Activated CD8-positive, alpha-beta memory T cell treated with anti-CD3 and anti-CD28 coated beads for 1 hour (primary cell): ENCODE data around the gene PIP4K2C.
"Not testable (repeated sequence)": the region's sequence is repeated elsewhere in the genome, so short reads cannot be mapped to it uniquely, and the experiment has no call there.

Source experiments
- DNase-seq, 2 donors: peaks; one replicate each; pipeline ENCODE4 v3.0.0-alpha.2; 2020; ENCODE audit warnings: low read depth in 1 of 2; ENCODE audit errors: extremely low read depth in 1 of 2

PIP4K2C gene

GRCh38 chr12:57584050-57584449 is 6.9 kb upstream of the PIP4K2C start:
- DNase-seq, result no peak

GRCh38 chr12:57584690-57585089 is 6.3 kb upstream of the PIP4K2C start:
- no peak for DNase-seq

GRCh38 chr12:57585156-57585555 is 5.8 kb upstream of the PIP4K2C start:
- no peak for DNase-seq

- DNase-seq, result no peak
These were observed 4.9 kb upstream of the PIP4K2C start for GRCh38 chr12:57586128-57586527.

- no peak for DNase-seq
These were observed 4.1 kb upstream of the PIP4K2C start for GRCh38 chr12:57586832-57587429.

GRCh38 chr12:57588951-57589610 is 1.9 kb upstream of the PIP4K2C start:
- DNase-seq, result not testable (repeated sequence)

GRCh38 chr12:57590479-57590863 is 521 bp upstream of the PIP4K2C start:
- no peak for DNase-seq

GRCh38 chr12:57591782-57592325 is 862 bp downstream of the PIP4K2C start:
- DNase-seq, result no peak

GRCh38 chr12:57592551-57593165 is 1.7 kb downstream of the PIP4K2C start:
- DNase-seq, result no peak

GRCh38 chr12:57593187-57593586 is 2.2 kb downstream of the PIP4K2C start:
- DNase-seq, result no peak

- no peak for DNase-seq
These were observed 9.4 kb downstream of the PIP4K2C start for GRCh38 chr12:57600395-57600794.

GRCh38 chr12:57602544-57602943 is 11.6 kb downstream of the PIP4K2C start:
- no peak for DNase-seq

- DNase-seq, result no peak
These were observed 12.3 kb downstream of the PIP4K2C start for GRCh38 chr12:57603324-57603723.

- no peak for DNase-seq
These were observed 12.9 kb downstream of the PIP4K2C start for GRCh38 chr12:57603815-57604453.

- no peak for DNase-seq
These were observed 13.5 kb downstream of the PIP4K2C start, which contains the start of gene DTX3 for GRCh38 chr12:57604454-57604991. TSS of gene DTX3 (plus strand) at chr12:57604824. CDS start at chr12:57606518, 1,694 bp downstream.

GRCh38 chr12:57604992-57605810 is 14.2 kb downstream of the PIP4K2C start:
- DNase-seq, result no peak

GRCh38 chr12:57605811-57606311 is 14.9 kb downstream of the PIP4K2C start:
- no peak for DNase-seq

- DNase-seq, result no peak
These were observed 15.4 kb downstream of the PIP4K2C start for GRCh38 chr12:57606399-57606798.

- no peak for DNase-seq
These were observed 15.8 kb downstream of the PIP4K2C start for GRCh38 chr12:57606821-57607220.
